Frontal cortex (tissue), 4 donors: ENCODE measurements around the gene IFITM2. TPM values are rescaled to one million over a fixed set of nuclear protein-coding genes. Genes with fewer than 3 reads are reported as not detected.

Experiments
- DNase-seq, 2 donors: peaks; one replicate each; pipeline ENCODE4 v3.0.0; 2012; ENCODE audit warnings: low spot score in 2 of 2
- FAIRE-seq: peaks from 2 replicates; lab custom pipeline; 2012; peaks lifted over from hg19 to GRCh38; lab: Jason Lieb, UNC
- total RNA-seq: library from RNA; depleted of rRNA; stranded (reverse); fragments of >200 nt; gene quantifications from one replicate; pipeline ENCODE4 v1.2.3, GENCODE V29; 2014
- donor health status: control.
- donor health status: control.
- donor health status: control.

The IFITM2 gene
- total RNA-seq, 1 donor from 2014 or later, result 5.3 TPM

DNA sequence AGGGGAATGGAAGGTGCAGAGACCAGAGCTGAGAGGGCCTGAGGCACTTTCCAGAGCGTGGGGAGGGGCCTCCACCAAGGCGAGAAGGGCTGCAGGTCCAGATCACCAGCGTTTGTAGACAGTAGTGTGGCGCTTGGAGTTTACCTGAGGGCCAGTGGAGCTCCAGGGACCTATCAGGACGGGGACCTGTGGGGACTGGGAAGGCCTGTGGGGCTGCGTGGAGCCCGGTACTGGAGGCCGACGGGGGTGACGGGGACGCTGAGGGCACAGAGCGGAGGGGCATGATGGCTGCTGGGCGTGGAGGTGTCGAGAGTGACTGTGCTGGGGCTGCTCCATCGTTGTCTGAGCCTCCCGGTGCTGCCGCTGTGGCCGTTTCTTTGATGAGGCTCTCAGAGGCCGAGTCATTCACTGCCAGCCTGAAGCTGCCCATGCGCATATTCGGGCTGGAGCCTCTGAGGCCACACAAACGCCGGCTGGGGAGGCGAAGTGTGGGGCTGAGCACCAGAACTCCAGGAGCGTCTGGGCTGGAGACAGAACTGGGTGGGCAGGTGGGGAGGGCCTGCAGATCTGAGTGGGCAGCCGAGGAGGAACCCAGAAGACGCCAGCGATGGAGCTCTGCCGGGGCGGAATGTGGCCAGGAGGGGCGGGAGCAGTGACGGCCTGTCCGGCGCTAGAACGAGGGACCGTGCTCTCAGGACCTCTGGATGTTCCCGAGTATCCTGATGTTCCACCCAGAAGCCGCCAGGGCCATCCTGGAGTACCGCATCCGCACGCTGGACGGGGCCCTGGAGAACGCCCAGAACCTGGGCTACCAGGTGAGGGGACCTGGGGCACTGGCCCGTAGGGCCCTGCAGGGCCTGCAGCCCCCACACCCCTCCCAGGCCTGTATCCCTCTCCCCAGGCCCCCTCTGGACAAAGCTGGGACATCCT lies 16.1 kb upstream of the IFITM2 start:
- FAIRE-seq (no peak), DNase-seq (no peak)

DNA sequence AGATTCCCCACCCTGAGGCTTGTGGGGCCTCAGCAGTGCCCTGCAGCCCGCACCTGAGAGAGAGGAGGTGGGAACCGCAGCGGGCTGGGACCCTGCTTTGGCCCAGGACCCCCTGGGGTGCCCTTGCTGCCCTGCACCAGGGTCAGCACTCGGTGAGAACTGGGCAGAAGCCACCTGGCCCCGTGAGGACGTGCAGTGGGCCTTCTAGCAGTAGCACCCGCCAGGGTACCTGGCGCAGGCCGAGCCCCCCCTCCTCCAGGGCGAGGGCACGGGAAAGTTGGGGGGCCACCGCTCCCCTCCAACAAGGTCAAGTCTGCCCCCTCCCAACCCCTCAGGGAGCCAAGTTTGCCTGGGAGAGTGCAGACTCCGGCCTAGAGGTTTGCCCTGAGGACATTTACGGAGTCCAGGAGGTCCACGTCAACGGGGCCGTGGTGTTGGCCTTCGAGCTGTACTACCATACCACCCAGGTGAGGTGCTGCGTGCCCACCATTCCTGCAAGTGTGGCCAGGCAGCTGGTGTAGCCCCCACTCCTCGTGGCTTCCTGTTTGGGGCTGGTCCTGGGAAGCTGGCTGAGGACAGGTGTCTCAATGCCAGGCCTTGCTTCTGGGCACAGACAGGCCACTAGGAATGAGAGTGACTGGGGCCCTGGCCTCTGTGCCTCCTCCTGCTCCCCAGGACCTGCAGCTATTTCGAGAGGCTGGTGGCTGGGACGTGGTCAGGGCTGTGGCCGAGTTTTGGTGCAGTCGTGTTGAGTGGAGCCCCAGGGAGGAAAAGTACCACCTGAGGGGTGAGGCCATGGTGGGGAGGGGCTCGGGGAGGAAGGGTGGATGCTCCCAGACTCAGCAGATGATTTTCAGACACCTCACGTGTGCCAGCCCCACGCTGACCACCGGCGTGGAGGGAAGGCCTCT lies 15.2 kb upstream of the IFITM2 start:
- DNase-seq (no peak), FAIRE-seq (no peak)

DNA sequence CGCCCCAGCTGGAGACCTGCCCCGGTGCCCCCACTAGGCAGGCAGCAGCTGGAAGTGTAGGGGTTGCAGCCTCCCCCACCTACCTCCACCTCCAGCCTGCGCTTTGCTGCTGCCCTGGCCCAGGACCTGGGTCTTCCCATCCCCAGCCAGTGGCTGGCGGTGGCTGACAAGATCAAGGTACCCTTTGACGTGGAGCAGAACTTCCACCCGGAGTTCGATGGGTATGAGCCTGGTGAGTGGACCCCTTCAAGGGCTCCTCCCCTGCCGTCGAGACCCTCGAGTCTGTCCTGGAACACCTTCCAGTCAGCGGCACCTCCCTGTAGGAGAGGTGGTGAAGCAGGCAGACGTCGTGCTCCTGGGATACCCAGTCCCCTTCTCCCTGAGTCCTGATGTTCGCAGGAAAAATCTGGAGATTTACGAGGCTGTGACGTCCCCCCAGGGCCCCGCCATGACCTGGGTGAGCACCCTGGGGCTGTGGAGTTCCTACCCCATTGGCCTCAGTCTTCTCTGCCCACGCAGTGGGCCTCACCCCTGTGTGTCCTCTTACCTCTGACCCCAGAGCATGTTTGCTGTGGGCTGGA lies 14.3 kb upstream of the IFITM2 start:
- FAIRE-seq, result no peak
- DNase-seq, result no peak

DNA sequence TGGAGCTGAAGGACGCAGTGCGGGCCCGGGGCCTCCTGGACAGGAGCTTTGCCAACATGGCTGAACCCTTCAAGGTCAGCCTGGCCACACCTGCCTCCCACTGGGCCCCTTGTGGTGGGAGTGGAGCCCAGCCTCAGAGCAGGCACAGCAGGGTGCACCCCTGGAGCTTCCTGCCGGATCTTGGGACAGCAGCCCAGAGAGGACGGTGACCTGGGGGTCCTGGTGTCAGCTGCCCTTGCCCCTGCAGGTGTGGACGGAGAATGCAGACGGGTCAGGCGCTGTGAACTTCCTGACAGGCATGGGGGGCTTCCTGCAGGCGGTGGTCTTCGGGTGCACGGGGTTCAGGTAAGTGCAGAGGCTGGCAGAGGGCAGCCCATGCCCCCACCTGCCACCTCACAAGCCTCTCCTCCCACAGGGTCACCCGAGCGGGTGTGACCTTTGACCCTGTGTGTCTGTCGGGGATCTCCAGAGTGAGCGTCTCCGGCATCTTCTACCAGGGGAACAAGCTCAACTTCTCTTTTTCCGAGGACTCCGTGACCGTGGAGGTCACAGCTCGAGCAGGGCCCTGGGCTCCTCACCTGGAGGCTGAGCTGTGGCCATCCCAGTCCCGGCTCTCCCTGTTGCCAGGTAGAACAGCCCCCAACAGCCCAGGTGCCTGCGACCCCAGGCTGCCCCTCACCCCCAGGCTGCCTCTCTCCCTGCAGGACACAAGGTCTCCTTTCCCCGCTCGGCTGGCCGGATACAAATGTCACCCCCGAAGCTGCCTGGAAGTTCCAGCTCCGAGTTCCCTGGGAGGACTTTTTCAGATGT lies 13.6 kb upstream of the IFITM2 start:
- DNase-seq (no peak), FAIRE-seq (no peak)

DNA sequence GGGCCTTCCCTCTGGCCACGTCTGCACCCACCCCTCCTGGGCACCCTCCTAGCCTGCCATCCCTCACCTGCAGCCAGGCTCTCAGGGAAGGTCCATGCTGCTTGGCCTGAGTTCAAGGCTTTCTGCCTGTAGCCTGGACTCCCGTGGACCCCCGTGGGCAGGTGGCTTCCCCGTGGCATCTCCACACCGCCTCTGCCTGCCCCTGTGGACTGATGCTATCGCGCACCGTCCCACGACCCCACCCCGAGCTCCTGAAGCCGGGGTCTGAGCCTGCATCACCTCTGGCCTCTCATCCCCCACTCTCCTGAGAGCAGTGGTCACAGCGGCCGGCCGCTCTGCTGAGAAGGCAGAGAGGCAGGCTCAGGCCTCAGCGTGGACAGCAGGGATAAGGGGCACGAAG lies 12.8 kb upstream of the IFITM2 start:
- FAIRE-seq, result no peak
- DNase-seq, result no peak

DNA sequence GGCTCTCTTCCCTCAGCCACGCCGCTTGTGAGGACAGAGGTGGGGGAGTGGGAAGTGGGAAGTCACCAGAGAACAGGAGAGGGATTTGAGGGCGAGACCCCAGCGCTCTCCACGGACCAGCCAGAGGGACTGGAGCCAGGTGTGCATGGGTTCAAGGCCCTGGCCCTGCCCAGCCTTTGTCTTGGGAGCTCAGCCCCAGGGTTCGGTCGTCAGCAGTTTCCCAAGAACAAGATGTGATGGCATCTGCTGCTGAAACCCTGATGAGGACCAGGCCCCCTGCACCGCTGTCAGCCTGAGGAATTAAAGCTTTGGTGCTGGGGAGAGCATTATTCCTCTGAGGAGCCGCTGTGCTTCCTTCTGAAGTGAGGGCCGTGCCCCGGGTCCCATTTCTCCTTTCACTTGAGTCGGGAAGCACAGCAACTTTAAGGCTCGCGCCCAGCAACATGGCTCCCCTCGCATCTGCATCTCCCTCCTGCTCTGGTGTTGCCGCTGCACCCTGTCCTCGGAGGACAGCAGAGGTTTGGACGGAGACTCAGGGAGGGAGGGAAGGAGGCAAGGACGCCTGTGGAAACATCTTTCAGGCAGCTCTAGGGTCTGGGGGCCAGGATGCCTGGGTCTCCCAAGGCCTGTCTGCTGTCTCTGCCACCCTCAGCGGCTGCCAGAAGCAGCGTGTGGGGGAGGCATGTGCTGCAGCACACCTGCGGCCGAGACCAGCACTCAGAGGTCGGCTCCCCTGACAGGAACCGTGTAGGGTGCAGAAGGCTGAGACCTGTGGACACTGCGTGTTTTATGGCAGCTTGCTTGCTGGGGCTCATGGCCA lies 12.1 kb upstream of the IFITM2 start:
- DNase-seq, result no peak
- no peak for FAIRE-seq

DNA sequence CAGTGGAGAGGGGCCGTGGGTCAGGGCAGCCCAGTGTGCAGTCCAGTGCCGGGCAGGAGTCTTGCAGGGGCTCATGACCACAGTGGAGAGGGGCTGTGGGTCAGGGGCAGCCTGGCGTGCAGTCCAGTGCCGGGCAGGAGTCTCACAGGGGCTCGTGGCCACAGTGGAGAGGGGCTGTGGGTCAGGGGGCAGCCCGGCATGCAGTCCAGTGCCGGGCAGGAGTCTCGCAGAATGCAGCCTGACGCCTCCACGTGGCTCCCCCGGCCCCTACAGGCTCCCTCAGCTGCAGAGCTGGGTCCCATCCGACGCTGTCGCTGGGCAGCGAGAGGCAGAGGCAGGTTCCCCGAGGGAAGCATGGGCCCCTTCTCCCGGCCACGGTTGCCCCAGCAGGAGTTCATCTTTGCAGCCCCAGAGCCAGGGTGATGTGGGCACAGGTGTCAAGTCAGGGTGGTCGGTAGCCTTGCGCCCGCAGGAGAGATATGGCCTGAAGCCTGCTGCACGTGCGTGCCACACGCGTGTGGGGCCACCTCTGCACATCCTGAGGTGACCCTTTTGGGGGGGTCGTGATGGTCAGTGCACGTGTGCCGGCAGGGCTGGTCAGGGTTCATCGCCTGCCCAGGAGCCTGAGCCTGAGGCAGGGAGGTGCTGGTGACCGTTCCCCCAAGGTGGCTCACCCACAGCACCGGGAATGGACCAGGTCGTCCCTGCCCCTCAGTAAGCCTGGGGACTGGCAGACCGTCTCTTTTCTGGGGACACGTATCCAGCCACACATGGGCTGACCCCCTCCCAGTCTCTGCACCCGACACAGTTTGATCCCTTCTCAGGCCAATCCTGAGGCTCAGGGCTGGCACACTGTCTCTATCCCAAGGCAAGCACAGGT lies 11.2 kb upstream of the IFITM2 start:
- DNase-seq (no peak), FAIRE-seq (no peak)

DNA sequence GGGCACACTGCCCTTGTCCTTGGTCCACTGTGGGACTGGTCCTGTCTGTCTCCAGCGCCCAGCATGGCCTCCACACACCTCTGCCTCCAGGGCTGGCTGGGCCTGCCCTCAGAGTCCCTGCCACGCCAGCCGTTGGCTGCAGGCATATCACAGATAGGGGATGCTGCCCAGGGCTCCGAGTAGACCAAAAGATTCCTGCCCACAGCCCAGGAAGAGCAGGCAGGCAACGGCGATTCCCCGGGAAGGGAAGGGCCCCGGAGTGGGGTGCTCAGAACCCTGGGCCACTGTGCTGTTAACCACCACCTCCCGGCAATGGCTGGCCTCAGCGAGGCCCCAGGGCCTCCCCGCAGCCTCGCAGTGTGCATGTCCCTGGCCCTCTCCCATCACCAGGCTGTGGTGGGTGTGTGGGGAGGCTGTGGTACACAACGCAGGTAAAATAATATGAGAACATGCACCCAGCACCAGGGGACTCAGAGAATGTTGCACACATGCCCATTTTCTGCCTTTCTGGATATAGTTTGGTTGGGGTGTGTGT lies 10.5 kb upstream of the IFITM2 start:
- no peak for DNase-seq

DNA sequence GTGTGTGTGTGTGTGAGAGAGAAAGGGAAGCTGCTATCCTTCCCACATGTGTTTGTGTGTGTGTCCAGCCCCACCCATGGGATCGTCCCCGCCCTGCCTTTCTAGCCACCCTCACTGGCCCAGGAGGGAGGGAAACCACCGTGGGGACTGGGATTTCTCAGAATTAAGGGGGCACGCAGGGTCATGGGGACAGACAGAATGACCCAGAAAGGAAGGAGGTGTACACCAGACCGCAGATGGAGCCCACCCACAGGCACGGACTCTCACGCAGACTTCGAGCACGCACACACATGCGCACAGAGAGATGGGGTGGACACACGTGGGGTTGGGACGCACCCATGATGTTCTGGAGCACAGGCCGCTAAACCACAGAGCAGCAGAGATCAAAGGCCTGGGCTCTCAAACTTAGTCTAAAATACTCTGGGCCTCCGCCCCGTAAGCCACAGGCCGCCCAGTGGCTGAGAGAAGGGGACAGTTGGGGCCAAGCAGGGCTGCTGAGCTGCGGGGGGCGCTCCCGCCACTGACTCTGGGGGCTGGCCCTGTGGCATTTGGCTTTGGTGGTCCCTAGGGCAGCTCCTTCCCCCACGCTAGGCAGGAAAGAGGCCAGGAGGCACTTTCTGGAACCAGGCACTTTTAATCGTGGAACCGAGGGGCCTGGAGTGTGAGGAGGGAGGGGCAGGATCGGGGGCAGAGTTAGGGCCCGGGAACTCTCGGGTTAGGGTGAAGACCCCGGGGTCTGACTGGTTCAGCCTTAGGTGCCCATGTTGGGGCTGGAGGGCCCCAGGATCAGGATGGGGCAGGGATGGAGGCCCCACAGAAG lies 9.8 kb upstream of the IFITM2 start:
- FAIRE-seq (no peak), DNase-seq (no peak)

More for the DNA sequence above, 10.5 kb upstream of the IFITM2 start:
- no peak for FAIRE-seq

DNA sequence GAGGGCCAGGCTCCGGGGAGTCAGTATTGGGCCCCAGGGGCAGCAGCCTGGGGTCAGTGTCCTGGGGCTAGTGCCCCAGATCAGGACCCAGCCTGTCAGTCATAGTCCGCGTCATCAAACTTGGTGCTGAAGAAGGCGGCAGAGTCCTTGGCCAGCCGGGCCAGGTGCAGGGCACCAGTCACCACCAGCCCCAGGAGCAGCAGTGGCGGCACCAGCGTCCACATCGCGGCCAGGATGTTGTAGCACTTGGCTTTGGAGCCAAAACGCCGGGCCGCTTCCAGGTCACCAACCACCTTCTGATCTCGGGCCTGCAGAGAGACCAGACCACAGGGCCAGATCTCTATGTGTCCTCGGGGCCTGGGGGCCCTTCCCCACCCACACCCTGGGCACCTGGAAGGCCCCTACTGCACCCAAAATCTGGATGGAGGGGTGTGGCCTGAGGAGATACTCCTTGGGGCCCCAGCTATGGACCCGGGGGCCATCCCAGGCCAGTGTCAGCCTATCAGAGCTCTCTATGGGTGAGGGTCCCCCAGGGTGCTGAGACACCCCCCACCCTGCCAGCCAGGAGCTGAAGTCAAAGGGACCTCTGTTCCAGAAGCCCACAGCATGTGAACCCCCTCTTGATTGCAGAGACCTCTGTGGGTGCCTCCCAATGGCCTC lies 9.1 kb upstream of the IFITM2 start:
- DNase-seq (no peak), FAIRE-seq (no peak)

DNA sequence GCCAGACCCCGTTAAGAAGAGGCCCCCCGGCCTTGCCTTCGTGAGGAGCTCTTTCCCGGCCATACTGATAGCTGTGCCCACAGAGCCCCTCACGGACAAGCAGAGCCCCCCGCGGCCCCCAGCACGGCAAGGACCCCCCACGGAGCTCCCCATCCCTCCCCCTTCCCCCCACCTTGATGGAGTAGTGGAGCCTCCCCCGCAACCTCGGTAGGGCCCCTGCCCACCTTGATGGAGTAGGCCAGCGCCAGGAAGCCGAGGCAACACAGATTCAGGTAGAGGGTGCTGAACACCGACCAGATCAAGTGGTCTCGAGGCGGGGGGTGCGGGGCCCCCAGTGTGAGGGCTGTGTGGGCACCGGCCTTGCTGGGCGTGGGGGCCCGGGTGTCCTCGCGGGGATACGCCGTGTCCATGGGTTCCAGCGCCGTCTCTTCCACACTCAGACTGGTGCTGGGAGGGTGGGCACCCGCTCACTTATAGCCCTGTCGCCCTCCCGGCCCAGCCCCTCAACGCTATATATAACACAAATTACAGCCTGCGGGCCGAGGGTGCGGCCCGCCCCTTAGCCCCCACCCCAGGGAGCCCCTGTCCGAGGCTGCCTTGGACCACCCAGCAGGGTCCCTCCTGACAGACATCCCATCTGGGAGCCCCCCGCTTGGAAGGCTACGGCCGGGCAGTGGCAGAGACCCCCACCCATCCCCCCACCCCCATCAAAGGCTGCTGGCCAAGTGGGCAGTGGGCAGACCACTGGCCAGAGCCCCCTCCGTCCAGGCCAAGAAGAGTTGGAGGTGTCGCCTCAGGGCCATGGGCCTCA lies 8.3 kb upstream of the IFITM2 start, which contains the start of gene IFITM5:
Gene IFITM5, minus strand, starts transcription at position 446 of the 811 bp plus-strand sequence. Its CDS starts 36 bp downstream, at position 410.
- FAIRE-seq (no peak), DNase-seq (no peak)

DNA sequence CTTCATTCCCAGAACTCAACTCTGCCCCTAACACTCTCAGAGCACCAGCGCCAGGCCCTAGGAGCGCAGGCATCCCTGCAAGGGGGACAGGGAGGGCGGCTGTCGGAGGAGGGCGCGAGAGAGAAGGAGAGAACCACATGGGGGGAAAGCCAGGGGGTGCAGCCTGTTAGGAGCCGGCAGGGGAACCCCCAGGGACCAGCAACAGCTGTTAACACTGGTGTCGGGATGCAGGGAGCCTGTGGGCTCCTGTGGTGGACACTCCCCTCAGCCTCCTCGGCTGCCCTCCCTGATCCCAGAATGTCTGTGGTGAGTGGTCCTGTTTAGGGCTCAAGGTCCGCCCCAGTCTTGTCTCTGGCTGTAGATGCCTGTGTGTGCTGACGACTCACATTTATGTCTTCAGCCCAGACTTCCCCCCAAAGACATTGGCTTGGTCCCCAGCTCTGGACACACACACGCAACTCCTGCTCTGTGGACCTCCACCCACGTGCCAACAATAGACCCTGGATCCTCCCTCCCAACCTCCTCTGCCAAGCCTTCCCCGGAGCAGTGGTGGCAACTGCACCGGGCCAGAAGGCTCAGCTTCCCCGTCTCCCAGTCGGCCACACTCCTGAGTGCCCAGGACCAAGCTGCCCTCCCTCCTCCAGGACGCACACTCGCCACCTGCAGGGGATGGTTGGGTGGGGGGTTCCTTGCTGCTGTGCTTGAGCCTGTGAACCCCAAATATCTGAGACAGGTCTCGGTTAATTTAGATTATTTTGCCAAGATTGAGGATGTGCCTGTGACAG lies 7.5 kb upstream of the IFITM2 start:
- DNase-seq (no peak), FAIRE-seq (no peak)

DNA sequence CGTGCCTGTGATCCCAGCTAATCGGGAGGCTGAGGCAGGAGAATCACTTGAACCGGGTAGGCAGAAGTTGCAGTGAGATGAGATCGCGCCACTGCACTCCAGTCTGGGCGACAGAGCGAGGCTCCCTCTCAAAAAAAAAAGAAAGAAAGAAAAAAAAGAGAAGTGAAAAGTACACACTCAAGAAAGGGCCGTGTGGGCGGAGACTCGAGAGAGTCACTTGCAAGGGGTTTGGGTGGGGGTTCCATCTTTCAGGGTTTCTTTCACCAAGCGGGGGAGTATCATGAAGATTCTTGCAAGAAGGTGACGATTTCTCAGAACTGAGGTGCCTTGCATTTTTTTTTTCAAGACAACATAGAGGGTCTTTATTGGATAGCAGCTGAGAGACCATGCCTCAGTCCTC lies 4.3 kb upstream of the IFITM2 start:
- DNase-seq, result no peak
- no peak for FAIRE-seq

DNA sequence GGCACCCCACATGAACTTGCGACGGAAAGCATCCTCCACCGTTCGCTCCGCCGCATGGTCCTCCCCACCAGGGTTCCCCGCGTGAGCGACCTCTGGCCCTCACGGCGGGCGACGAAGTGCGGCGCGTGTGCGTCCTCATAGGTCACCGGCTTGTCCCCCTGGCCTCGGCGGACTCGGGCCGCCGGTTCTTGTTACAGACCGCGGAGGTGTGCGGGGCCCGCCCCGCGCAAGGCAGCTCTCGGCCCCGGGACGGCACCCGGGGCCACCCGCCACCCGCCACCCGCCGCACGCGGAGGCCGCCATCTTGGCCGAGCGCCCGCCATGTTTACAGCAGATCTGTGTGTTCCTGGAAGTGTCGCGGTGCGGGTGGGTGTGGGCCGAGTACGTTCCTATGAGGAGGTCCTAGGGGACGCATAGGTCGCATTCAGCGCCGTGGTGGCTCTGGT lies 3.5 kb upstream of the IFITM2 start:
- no peak for FAIRE-seq

More for the DNA sequence above, 3.5 kb upstream of the IFITM2 start:
- no peak for DNase-seq
